ENCODE measurements around the gene ANKRD29.

ANKRD29 gene

GRCh38 chr18:23612434-23613090 lies 50.1 kb downstream of the ANKRD29 start:
- no peak for FAIRE-seq

- no peak for FAIRE-seq
Observed at GRCh38 chr18:23609390-23610023, 53.2 kb downstream of the ANKRD29 start.

GRCh38 chr18:23608211-23608610 lies 54.5 kb downstream of the ANKRD29 start:
- no peak for FAIRE-seq

- FAIRE-seq = no peak
Observed at GRCh38 chr18:23605941-23606340, 56.8 kb downstream of the ANKRD29 start.

GRCh38 chr18:23599809-23600208 lies 62.9 kb downstream of the ANKRD29 start:
- no peak for FAIRE-seq

- FAIRE-seq = no peak
Observed at GRCh38 chr18:23596183-23596582, 66.5 kb downstream of the ANKRD29 start.

GRCh38 chr18:23595591-23595990 lies 67.1 kb downstream of the ANKRD29 start:
- FAIRE-seq = no peak

GRCh38 chr18:23593720-23594119 lies 69.0 kb downstream of the ANKRD29 start:
- no peak for FAIRE-seq

GRCh38 chr18:23592911-23593310 lies 69.8 kb downstream of the ANKRD29 start:
- FAIRE-seq = no peak

GRCh38 chr18:23591011-23591410 lies 71.7 kb downstream of the ANKRD29 start:
- no peak for FAIRE-seq

GRCh38 chr18:23588836-23589560 lies 73.7 kb downstream of the ANKRD29 start:
- FAIRE-seq = no peak

GRCh38 chr18:23587220-23587642 lies 75.5 kb downstream of the ANKRD29 start:
- no peak for FAIRE-seq

GRCh38 chr18:23586249-23587196 lies 76.2 kb downstream of the ANKRD29 start, which contains the start of gene NPC1:
Gene NPC1 (minus strand): TSS chr18:23586506. CDS start chr18:23586343, 163 bp downstream.
- FAIRE-seq = no peak

- FAIRE-seq = no peak
Observed at GRCh38 chr18:23585897-23586248, 76.8 kb downstream of the ANKRD29 start.

GRCh38 chr18:23585007-23585871 lies 77.5 kb downstream of the ANKRD29 start:
- FAIRE-seq = no peak

- FAIRE-seq = no peak
Observed at GRCh38 chr18:23584019-23584983, 78.4 kb downstream of the ANKRD29 start.

GRCh38 chr18:23583071-23583865 lies 79.4 kb downstream of the ANKRD29 start:
- no peak for FAIRE-seq

- FAIRE-seq = no peak
Observed at GRCh38 chr18:23580677-23581367, 81.9 kb downstream of the ANKRD29 start.

All from colon (tissue), 2 donors.